Epithelial cell of proximal tubule (primary cell): ENCODE measurements around the gene OR6M1. TPM values are rescaled to one million over a fixed set of nuclear protein-coding genes. Genes with fewer than 3 reads are reported as not detected.

Source experiments
- DNase-seq: peaks from one replicate; pipeline ENCODE4 v3.0.0-alpha.2; 2011; ENCODE audit warnings: low read depth
- H3K4me3 ChIP-seq: 2 replicates; pipeline ENCODE4 v1.5.1; 2011; ENCODE audit warnings: low read depth, mild to moderate bottlenecking, low read length
- CTCF ChIP-seq: conservative IDR thresholded peaks from 2 replicates; pipeline ENCODE4 v1.5.1; 2012; ENCODE audit warnings: low read depth, mild to moderate bottlenecking, low read length
- total RNA-seq: library from RNA; depleted of rRNA; stranded (reverse); fragments of >200 nt; gene quantifications from 2 replicates; pipeline ENCODE4 v1.2.3, GENCODE V29; 2015

The OR6M1 gene
- total RNA-seq: not detected in 2 replicates

GRCh38 chr11:123806249-123806648, at the start of gene OR6M1:
Gene OR6M1, minus strand, starts transcription at chr11:123806349. Its CDS starts 0 bp downstream, at chr11:123806349.
- H3K4me3 ChIP-seq: no peak within 1 kb of the TSS
- no peak for DNase-seq
- no peak for TF ChIP-seq CTCF

- TF ChIP-seq CTCF: no peak
- no peak for DNase-seq
- no peak overlapping the region for H3K4me3 ChIP-seq
These were observed 46.9 kb upstream of the OR6M1 start for GRCh38 chr11:123853038-123853437.

- H3K4me3 ChIP-seq: no peak overlapping the region
- DNase-seq: no peak
- no peak for TF ChIP-seq CTCF
These were observed 46.2 kb upstream of the OR6M1 start for GRCh38 chr11:123852321-123852720.

- TF ChIP-seq CTCF: no peak
- H3K4me3 ChIP-seq: no peak overlapping the region
These were observed 45.0 kb upstream of the OR6M1 start for GRCh38 chr11:123851110-123851509.

GRCh38 chr11:123841174-123841573, 35.0 kb upstream of the OR6M1 start:
- TF ChIP-seq CTCF: no peak
- DNase-seq: no peak

More at GRCh38 chr11:123851110-123851509, 45.0 kb upstream of the OR6M1 start:
- DNase-seq: no peak

GRCh38 chr11:123839131-123839530, 33.0 kb upstream of the OR6M1 start:
- H3K4me3 ChIP-seq: no peak overlapping the region
- DNase-seq: no peak
- no peak for TF ChIP-seq CTCF

More at GRCh38 chr11:123841174-123841573, 35.0 kb upstream of the OR6M1 start:
- no peak overlapping the region for H3K4me3 ChIP-seq

GRCh38 chr11:123838659-123839058, 32.5 kb upstream of the OR6M1 start:
- no peak overlapping the region for H3K4me3 ChIP-seq
- TF ChIP-seq CTCF: no peak
- DNase-seq: no peak
